ENCODE measurements around the gene ILK.

GRCh38 chr11:6579681-6580080 is 23.9 kb upstream of the ILK start:
- TF ChIP-seq CTCF (IDR thresholded peaks at IDR 0.05) (no peak), EZH2phosphoT487 (IDR thresholded peaks at IDR 0.05) (no peak)
